Fibroblast of upper back skin (primary cell): ENCODE data around the gene JCAD.
"Not testable (repeated sequence)": the region's sequence is repeated elsewhere in the genome, so short reads cannot be mapped to it uniquely, and the experiment has no call there.

Experiments
- DNase-seq: peaks from one replicate; pipeline ENCODE4 v3.0.0-alpha.2; 2013

JCAD gene

GRCh38 chr10:30042820-30043219, 16.6 kb downstream of the JCAD start:
- no peak for DNase-seq

DNA sequence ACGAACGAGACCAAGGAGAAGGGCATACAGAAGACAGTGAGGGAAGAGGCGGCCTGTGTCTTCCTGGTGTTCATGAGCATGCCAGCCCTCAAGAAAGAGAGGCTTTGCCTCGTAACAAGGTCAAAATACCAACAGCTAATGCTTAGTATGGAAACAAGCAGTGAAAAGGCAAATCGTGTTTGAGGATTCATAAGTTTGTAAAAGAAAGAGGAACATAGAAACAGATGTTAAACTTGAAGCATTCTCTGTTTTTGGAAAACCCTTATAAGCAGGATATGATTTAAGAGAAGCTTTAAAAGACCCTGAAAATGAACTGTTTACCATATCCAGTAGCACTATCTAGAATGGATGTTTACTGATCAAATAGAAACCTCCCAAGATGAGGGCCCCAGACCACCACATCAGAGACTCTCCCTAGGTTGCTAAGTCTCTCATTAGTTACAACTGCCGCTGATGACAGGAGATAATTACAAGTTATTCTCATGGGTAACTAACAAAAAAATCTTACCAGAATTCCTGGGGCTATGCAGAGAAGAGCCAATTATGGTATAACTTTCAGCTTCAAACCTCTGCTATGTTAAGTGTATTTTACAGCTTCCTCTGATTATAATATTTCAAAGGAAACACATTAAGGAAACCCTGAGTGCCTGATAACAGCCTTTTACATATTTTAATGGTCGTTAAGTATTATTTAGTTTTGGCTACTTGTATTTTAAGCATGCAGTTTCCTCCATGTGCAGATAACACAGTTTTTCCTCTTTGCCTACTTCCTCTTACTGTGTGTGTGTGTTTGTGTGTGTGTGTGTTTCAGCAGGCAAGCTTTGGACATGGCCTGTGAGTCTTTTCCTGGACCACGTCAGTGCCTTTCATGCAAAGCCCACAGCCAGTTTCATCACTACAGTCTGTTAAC, 17.9 kb downstream of the JCAD start:
- no peak for DNase-seq

DNA sequence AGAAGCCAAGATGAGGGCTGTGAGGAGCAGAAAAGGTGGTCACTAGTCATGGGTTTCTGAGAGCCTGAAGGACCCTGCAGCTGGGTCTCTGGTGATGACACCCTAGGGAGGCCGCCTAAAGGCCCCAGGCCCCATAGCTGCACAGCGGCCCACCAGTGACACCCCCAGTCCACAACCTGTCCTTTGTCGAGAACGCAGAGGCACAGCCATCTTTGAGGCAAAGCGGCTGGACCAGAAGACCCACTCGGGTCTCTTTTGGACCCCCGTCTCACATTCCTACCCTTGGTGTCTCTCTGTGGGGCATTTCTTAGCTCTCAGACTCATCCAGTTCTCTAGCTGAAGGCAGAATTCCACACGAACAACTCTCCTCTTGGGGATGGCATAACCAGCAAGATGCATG, 18.8 kb downstream of the JCAD start:
- DNase-seq = no peak

GRCh38 chr10:30039988-30040387, 19.4 kb downstream of the JCAD start:
- DNase-seq = no peak

DNA sequence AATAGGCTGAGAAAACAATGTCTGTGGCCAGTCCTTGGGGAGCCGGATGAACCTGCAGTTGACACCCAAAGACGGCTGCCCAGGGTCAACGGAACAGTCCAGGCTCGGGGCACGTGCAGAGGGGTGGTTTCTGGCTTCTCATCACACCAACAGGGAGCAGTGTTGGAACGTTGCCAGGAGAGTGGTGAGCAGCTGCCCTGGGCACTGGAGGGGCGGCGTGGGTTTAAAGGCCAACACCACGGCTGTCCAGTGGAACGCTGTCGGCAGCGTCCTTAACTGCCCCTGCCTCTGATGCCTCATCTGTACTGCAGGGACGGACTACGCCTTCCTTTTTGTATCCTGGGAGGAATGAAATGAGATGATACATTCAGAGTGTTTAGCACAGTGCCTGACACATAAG, 19.8 kb downstream of the JCAD start:
- DNase-seq = no peak

GRCh38 chr10:30038781-30039536, 20.4 kb downstream of the JCAD start:
- no peak for DNase-seq

GRCh38 chr10:30037620-30038336, 21.6 kb downstream of the JCAD start:
- DNase-seq = no peak

GRCh38 chr10:30036811-30037210, 22.6 kb downstream of the JCAD start:
- no peak for DNase-seq

GRCh38 chr10:30036341-30036740, 23.0 kb downstream of the JCAD start:
- DNase-seq = peak; percentile 49

DNA sequence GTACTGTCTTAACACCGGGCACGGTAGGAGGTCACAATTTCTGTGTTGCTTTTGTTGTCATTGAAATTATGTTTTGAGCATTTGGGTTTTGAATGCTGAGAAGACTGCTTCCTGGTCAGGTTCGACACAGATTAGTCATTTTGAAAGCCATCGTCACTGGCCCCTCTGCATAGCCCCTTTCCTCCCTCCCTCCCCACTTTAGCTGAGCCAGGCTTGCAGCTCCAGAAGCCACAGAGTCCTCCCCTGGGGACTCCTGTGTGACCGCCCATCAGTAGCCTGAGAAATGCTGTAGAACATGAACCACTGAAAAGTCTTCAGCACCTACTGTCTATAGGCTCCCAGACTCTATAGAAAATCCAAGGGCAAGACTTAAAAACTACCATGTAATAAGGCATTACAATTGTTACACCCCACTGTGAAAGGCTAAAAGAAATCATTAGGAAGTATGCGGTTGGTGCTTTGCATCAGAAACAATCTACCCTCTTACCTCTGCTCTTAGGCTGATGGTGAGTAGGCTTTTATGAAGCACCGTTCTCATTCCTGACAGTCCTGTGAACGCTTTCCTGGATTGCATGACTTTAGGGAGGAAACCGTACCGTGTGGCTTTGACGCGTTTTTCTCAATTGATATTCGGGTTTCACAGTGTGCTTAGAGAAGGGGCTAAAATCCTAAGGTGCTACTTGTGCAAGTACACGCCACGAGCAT, 24.8 kb downstream of the JCAD start:
- no peak for DNase-seq

- no peak for DNase-seq
Observed at GRCh38 chr10:30032125-30032524, 27.3 kb downstream of the JCAD start.

GRCh38 chr10:30029872-30030256, 29.5 kb downstream of the JCAD start:
- no peak for DNase-seq

DNA sequence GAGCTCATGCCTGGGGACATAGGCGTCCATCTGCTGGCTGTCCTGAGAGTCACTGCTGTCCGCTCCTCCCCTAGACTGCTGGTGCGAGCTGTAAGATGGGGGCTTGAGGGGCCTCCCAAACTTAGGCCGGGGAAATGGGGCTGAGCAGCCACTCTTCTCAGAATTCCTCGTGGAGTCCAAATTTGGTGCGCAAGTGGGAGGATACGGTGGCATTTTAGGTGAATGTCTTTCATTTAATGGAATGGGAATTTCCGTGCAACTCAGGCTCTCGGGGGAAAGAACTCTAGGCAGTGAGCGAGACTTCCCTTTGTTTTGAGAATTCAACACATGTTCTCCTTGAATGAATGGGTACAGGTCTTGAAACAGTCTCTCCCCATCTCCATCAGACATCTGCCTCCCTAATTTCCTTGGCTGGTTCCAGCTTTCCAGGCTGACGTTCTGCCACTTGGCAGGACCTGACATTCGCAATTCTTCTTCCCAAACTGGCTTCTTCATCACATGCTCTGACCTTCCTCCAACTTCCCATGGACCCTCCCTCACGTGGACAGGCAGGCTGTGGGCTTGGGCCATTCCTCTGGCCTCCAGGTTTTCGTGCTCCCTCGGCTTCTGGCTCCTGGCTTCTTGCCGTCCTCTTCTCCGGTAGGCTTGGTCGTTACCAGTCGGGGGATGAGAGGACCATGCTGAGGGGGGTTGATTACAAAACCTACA, 30.1 kb downstream of the JCAD start:
- DNase-seq = no peak

- DNase-seq = peak; percentile 77
Observed at GRCh38 chr10:30028738-30029030, 30.7 kb downstream of the JCAD start.

- DNase-seq = peak; percentile 39
Observed at GRCh38 chr10:30028006-30028737, 31.2 kb downstream of the JCAD start.

DNA sequence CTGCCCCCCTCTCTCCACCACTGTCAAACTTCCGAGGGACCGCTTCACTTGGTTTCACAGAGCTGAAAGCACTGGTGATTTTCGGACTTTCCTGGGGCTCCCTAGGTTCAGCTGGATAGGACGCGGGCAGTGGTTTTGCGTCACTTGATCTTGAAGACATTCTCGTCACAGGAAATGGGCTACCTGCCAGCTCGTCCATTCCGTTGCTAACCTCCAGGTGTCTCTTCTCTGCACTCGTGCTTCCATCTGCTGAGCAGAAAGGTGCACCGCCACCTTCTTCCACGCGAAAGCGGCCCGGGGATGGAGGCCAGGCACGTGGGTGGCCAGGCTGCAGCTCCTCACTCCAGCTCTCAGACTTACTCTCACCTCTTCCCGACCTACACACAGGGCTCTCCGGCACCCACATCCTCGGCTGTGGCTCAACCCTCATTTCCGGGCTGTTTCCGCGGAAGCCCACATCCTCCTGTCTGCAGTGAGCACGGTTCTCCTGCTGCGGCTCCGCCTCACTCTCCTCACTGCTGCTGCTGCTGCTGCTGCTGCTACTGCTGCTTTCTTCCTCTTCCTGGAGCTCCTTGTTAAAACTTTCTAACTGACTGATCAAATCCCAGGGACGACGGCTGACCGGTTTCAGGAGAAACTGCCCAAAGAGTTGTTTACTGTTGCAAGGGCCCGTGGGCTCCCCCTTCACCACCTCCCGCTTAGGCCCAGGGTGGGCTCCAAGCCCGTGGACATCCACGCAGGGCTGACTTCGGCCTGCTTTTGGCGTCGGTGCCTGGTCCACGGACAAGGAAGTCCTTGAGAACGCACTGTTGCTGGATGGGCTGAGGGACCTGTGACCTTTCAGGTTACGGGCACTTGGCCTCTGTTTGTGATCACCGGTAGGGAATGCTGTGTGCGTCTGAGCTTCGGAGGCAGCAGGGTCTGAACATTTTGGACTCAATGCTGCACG, 32.1 kb downstream of the JCAD start:
- DNase-seq = no peak

GRCh38 chr10:30026578-30026977, 32.8 kb downstream of the JCAD start:
- DNase-seq = no peak

GRCh38 chr10:30026080-30026479, 33.3 kb downstream of the JCAD start:
- DNase-seq = no peak

GRCh38 chr10:30025428-30025827, 34.0 kb downstream of the JCAD start:
- not testable (repeated sequence) for DNase-seq

GRCh38 chr10:30022590-30022989, 36.8 kb downstream of the JCAD start:
- DNase-seq = no peak
